A549 (cell line): Measurements from ENCODE around the gene LHX5.

ENCODE experiments used
- CBX8 ChIP-seq: fragments of 200-600 bp; sonication (generic); IDR thresholded peaks from 2 replicates; pipeline ENCODE4 v1.6.1; 2016
- CHD2 ChIP-seq: fragments of 150-350 bp; IDR thresholded peaks from 2 replicates; pipeline ENCODE4 v1.6.1; 2014; ENCODE audit warnings: low read length; ENCODE audit not compliant: partially characterized antibody
- CTCF ChIP-seq: fragments of >200 bp; sonication (Bioruptor Twin); formaldehyde crosslinking; IDR thresholded peaks from 3 replicates; pipeline ENCODE4 v1.5.1; 2016
- EP300 ChIP-seq, 2 experiments: fragments of >200 bp; sonication (Bioruptor Twin); formaldehyde crosslinking; IDR thresholded peaks; 2 replicates in 1 of 2; 3 replicates in 1 of 2; pipeline ENCODE4 v1.6.1; 2016 to 2017
- HOXB5 ChIP-seq: fragments of 250-450 bp; sonication (Bioruptor Pico); IDR thresholded peaks from 2 replicates; pipeline ENCODE4 v1.5.0; 2020; ENCODE audit warnings: mild to moderate bottlenecking, moderate library complexity
- JUNB ChIP-seq: fragments of >200 bp; sonication (Bioruptor Twin); formaldehyde crosslinking; IDR thresholded peaks from 2 replicates; pipeline ENCODE4 v1.6.1; 2016
- POLR2A ChIP-seq: IDR thresholded peaks from 2 replicates; pipeline ENCODE4 v1.6.1; 2012; ENCODE audit warnings: mild to moderate bottlenecking, low read length
- SMC3 ChIP-seq: fragments of >200 bp; sonication (Bioruptor Twin); formaldehyde crosslinking; IDR thresholded peaks from 3 replicates; pipeline ENCODE4 v1.6.1; 2018; ENCODE audit warnings: inconsistent platforms

- TF ChIP-seq SMC3 (no peak), JUNB (no peak), CTCF (no peak), POLR2A (no peak), HOXB5 (CRISPR knock-in tag) (no peak), CHD2 (no peak), CBX8 (no peak), EP300 (IDR thresholded peaks at IDR 0.05) (no peak)
Observed at GRCh38 chr12:113479216-113479589, 7.5 kb upstream of the LHX5 start.
